Measurements from ENCODE around the gene PTPRH.

Gene PTPRH

GRCh38 chr19:55245236-55245904 lies 36.1 kb upstream of the PTPRH start:
- no peak for TF ChIP-seq TAF1 (IDR thresholded peaks at IDR 0.05; ENCODE audit: low read depth)
- TF ChIP-seq YY1 (IDR thresholded peaks at IDR 0.05; ENCODE audit: low read depth) = no peak
- no peak for TF ChIP-seq MAX (IDR thresholded peaks at IDR 0.05)
- TF ChIP-seq USF1 (IDR thresholded peaks at IDR 0.05) = no peak
- TF ChIP-seq REST (IDR thresholded peaks at IDR 0.05; ENCODE audit: low read depth) = no peak
- no peak for TF ChIP-seq NFIC (IDR thresholded peaks at IDR 0.05)
- no peak for TF ChIP-seq CREB1 (IDR thresholded peaks at IDR 0.05; ENCODE audit: low read depth)
- TF ChIP-seq EGR1 (IDR thresholded peaks at IDR 0.05) = no peak
- no peak for TF ChIP-seq CEBPB (IDR thresholded peaks at IDR 0.05)
- no peak for TF ChIP-seq TEAD4 (IDR thresholded peaks at IDR 0.05)
- no peak for TF ChIP-seq EP300 (IDR thresholded peaks at IDR 0.05; ENCODE audit: borderline replicate concordance)
- TF ChIP-seq FOXM1 (IDR thresholded peaks at IDR 0.05; ENCODE audit: borderline replicate concordance, low read depth) = no peak
- TF ChIP-seq RAD21 (IDR thresholded peaks at IDR 0.05; ENCODE audit: low read depth) = no peak
- TF ChIP-seq TCF12 (IDR thresholded peaks at IDR 0.05; ENCODE audit: low read depth) = no peak
- no peak for TF ChIP-seq ZBTB7A (IDR thresholded peaks at IDR 0.05; ENCODE audit: low read depth)

GRCh38 chr19:55244004-55244680 lies 34.8 kb upstream of the PTPRH start:
- no peak for TF ChIP-seq RAD21 (IDR thresholded peaks at IDR 0.05; ENCODE audit: low read depth)
- TF ChIP-seq TAF1 (IDR thresholded peaks at IDR 0.05; ENCODE audit: low read depth) = no peak
- TF ChIP-seq EGR1 (IDR thresholded peaks at IDR 0.05) = no peak
- TF ChIP-seq TCF12 (IDR thresholded peaks at IDR 0.05; ENCODE audit: low read depth) = no peak
- no peak for TF ChIP-seq USF1 (IDR thresholded peaks at IDR 0.05)
- TF ChIP-seq MAX (IDR thresholded peaks at IDR 0.05) = no peak

GRCh38 chr19:55242517-55242916 lies 33.2 kb upstream of the PTPRH start:
- TF ChIP-seq REST (IDR thresholded peaks at IDR 0.05; ENCODE audit: low read depth) = no peak
- TF ChIP-seq MAX (IDR thresholded peaks at IDR 0.05) = no peak
- no peak for TF ChIP-seq CREB1 (IDR thresholded peaks at IDR 0.05; ENCODE audit: low read depth)
- no peak for TF ChIP-seq NFIC (IDR thresholded peaks at IDR 0.05)
- no peak for TF ChIP-seq FOXM1 (IDR thresholded peaks at IDR 0.05; ENCODE audit: borderline replicate concordance, low read depth)
- TF ChIP-seq EGR1 (IDR thresholded peaks at IDR 0.05) = no peak
- no peak for TF ChIP-seq TCF12 (IDR thresholded peaks at IDR 0.05; ENCODE audit: low read depth)
- TF ChIP-seq TAF1 (IDR thresholded peaks at IDR 0.05; ENCODE audit: low read depth) = no peak

- TF ChIP-seq TEAD4 (IDR thresholded peaks at IDR 0.05) (no peak), TCF12 (IDR thresholded peaks at IDR 0.05; ENCODE audit: low read depth) (no peak), NFIC (IDR thresholded peaks at IDR 0.05) (no peak), RAD21 (IDR thresholded peaks at IDR 0.05; ENCODE audit: low read depth) (no peak), FOXM1 (IDR thresholded peaks at IDR 0.05; ENCODE audit: borderline replicate concordance, low read depth) (no peak), TAF1 (IDR thresholded peaks at IDR 0.05; ENCODE audit: low read depth) (no peak), USF1 (IDR thresholded peaks at IDR 0.05) (no peak), ZBTB7A (IDR thresholded peaks at IDR 0.05; ENCODE audit: low read depth) (no peak), CEBPB (IDR thresholded peaks at IDR 0.05) (no peak), YY1 (IDR thresholded peaks at IDR 0.05; ENCODE audit: low read depth) (no peak), EGR1 (IDR thresholded peaks at IDR 0.05) (no peak), MAX (IDR thresholded peaks at IDR 0.05) (no peak), CREB1 (IDR thresholded peaks at IDR 0.05; ENCODE audit: low read depth) (no peak), EP300 (IDR thresholded peaks at IDR 0.05; ENCODE audit: borderline replicate concordance) (no peak), REST (IDR thresholded peaks at IDR 0.05; ENCODE audit: low read depth) (no peak)
These were observed 32.7 kb upstream of the PTPRH start for GRCh38 chr19:55241935-55242464.
